Measurements from ENCODE around the gene HIC1.

- TF ChIP-seq POLR2A (IDR thresholded peaks at IDR 0.05) (no peak), POLR2AphosphoS5 (IDR thresholded peaks at IDR 0.05) (no peak)
Observed at GRCh38 chr17:2018716-2019510, 36.0 kb upstream of the HIC1 start.

Data from stomach (tissue), 4 donors.